ENCODE results near the gene SMG6. TPM values are rescaled to one million over a fixed set of nuclear protein-coding genes. Genes with fewer than 3 reads are reported as not detected.

SMG6 gene
- total and polyA plus RNA-seq, 2 of the 8 experiments (the other 6 are each of a cell fraction or from before 2014, with no cell fraction given) = 18.5 to 25.2 TPM

- TF ChIP-seq TAF7 (optimal IDR thresholded peaks at IDR 0.05; ENCODE audit: borderline replicate concordance, low read depth, low read length) (peak; percentile 86), NANOG (IDR thresholded peaks at IDR 0.05; ENCODE audit: insufficient read depth, low read depth, low read length, poor library complexity, severe bottlenecking) (no peak), SIN3A (conservative IDR thresholded peaks at IDR 0.05 in 1 of 2, IDR thresholded peaks at IDR 0.05 in 1 of 2; ENCODE audit: low read depth in 1 of 2, low read length in 2 of 2) (peak; percentile 72 to 73; a peak in 1 of 4 replicates), PHF8 (conservative IDR thresholded peaks at IDR 0.05; ENCODE audit: low read depth, low read length) (peak; percentile 91), TCF12 (IDR thresholded peaks at IDR 0.05; ENCODE audit: low read depth, low read length) (no peak), TBP (IDR thresholded peaks at IDR 0.05; ENCODE audit: low read depth, low read length) (peak; percentile 76), USF2 (IDR thresholded peaks at IDR 0.05; ENCODE audit: low read length) (no peak), POLR2A (IDR thresholded peaks at IDR 0.05; ENCODE audit: control extremely low read depth in 1 of 2, low read depth in 2 of 2, low read length in 2 of 2) (peak; percentile 73 to 89; a peak in 2 of 3 replicates), POU5F1 (IDR thresholded peaks at IDR 0.05; ENCODE audit: low read depth, low read length) (no peak), KDM5A (IDR thresholded peaks at IDR 0.05; ENCODE audit: low read length) (peak; percentile 98), RXRA (IDR thresholded peaks at IDR 0.05; ENCODE audit: insufficient read depth, low read depth, low read length) (no peak), CEBPB (IDR thresholded peaks at IDR 0.05; ENCODE audit: low read depth, low read length) (no peak), SUZ12 (IDR thresholded peaks at IDR 0.05; ENCODE audit: low read length) (no peak), ATF3 (IDR thresholded peaks at IDR 0.05; ENCODE audit: insufficient read depth, low read depth, low read length) (no peak), BACH1 (IDR thresholded peaks at IDR 0.05; ENCODE audit: low read length) (no peak; the same call in 1 of the 2 replicates), GTF2F1 (IDR thresholded peaks at IDR 0.05; ENCODE audit: borderline replicate concordance, low read depth, low read length) (peak; percentile 34; the same call in 1 of the 2 replicates), CHD1 (IDR thresholded peaks at IDR 0.05; ENCODE audit: low read depth, low read length) (no peak), RFX5 (IDR thresholded peaks at IDR 0.05; ENCODE audit: borderline replicate concordance, low read depth, low read length) (no peak), SIX5 (IDR thresholded peaks at IDR 0.05; ENCODE audit: low read depth, low read length) (no peak), ASH2L (IDR thresholded peaks at IDR 0.05; ENCODE audit: low read length) (no peak)
- TF ChIP-seq, protein P1, sequence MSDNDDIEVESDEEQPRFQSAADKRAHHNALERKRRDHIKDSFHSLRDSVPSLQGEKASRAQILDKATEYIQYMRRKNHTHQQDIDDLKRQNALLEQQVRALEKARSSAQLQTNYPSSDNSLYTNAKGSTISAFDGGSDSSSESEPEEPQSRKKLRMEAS (IDR thresholded peaks at IDR 0.05) = peak; percentile 79
- TF ChIP-seq, protein P2, sequence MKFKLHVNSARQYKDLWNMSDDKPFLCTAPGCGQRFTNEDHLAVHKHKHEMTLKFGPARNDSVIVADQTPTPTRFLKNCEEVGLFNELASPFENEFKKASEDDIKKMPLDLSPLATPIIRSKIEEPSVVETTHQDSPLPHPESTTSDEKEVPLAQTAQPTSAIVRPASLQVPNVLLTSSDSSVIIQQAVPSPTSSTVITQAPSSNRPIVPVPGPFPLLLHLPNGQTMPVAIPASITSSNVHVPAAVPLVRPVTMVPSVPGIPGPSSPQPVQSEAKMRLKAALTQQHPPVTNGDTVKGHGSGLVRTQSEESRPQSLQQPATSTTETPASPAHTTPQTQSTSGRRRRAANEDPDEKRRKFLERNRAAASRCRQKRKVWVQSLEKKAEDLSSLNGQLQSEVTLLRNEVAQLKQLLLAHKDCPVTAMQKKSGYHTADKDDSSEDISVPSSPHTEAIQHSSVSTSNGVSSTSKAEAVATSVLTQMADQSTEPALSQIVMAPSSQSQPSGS (IDR thresholded peaks at IDR 0.05; ENCODE audit: low read length) = 0 out of 2 replicates have a peak, but pooled peaks have one; percentile 6
Observed at GRCh38 chr17:2336215-2336851, 32.7 kb upstream of the SMG6 start, which contains the start of gene TSR1 (continued).
